GM18526 (cell line): ENCODE results near the gene SHCBP1.

Experiments used
- POLR2A ChIP-seq: IDR thresholded peaks from 3 replicates; pipeline ENCODE4 v1.6.1; 2011; ENCODE audit not compliant: insufficient read length; ENCODE audit errors: extremely low read depth

SHCBP1 gene, protein sequence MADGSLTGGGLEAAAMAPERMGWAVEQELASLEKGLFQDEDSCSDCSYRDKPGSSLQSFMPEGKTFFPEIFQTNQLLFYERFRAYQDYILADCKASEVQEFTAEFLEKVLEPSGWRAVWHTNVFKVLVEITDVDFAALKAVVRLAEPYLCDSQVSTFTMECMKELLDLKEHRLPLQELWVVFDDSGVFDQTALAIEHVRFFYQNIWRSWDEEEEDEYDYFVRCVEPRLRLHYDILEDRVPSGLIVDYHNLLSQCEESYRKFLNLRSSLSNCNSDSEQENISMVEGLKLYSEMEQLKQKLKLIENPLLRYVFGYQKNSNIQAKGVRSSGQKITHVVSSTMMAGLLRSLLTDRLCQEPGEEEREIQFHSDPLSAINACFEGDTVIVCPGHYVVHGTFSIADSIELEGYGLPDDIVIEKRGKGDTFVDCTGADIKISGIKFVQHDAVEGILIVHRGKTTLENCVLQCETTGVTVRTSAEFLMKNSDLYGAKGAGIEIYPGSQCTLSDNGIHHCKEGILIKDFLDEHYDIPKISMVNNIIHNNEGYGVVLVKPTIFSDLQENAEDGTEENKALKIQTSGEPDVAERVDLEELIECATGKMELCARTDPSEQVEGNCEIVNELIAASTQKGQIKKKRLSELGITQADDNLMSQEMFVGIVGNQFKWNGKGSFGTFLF

DNA sequence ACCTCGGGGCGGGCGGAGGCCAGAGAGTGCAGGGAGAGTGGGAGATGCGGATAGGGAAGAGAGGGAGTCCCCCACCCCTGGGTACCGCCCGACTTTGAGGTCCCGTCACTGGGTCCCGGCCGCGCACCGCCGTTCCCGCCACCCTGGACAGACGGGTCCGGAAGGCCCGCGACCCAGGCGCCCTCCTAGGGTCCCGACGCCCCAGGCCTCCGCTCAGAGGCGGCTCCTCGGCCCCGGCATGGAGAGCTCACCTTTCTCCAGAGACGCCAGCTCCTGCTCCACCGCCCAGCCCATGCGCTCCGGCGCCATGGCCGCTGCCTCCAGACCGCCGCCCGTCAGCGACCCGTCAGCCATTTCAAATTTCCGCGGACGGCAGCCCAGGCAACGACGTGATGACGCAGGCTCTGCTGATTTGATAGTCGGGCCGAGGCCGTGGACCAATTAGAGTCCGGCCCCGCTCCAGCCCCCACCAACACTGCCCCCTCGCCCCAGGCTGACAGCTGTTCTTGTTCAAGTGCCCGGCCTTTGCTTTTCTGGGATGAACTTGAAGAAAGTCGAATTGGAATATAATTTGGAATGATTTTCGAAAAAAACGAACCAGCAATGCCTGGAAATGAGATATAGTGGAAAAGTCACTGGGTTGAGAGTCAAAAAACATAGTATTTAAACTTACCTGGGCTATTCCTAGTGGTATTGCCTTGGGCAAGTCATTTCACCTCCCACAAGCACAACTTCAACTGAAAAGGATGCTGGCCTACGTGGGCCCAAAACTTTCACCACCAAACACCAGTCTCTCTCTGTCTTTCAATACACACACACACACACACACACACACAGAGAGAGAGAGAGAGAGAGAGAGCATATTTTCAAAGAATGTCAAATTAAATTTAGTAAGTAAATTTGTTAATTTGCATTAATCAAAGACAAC is at the start of gene SHCBP1:
Gene SHCBP1 (minus strand): TSS at position 374 of the 928 bp plus-strand sequence. CDS start 20 bp downstream, at position 354.
- peak; percentile 87 for TF ChIP-seq POLR2A

DNA sequence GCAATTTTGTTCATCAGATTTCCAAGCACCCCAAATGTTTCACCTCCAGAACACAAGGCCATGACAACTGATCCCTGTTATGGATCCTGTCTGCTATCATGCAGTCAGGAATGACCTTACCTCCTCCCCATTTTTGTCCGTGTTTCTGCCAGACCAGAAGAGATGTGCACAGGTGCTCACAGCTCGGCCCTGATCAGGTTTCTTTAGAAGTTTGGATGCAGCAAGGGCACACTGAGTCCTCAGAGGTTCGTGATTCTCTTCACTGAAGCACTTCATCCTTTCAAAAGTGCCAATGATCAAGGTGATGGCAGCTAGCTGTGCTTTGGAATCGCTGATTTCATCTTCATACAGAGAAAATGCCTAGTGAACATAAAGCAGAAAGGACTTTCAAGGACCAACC is 40.9 kb upstream of the SHCBP1 start:
- TF ChIP-seq POLR2A = no peak

DNA sequence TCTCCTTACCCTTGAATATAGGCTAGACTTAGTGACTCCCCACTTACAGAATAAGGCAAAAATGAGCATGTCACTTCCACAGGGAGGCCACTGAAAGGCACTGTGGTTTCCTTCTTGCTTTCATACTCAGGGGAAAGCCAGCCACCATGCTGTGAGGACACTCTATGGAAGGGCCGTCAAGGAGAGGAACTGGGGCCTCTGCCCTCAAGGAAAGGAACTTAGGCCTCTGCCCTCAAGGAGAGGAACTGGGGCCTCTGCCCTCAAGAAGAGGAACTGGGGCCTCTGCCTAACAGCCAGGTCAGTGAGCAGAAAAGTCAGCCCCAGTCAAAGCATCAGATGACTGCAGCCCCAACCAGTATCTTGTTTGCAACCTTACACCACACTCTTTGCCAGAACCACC is 37.7 kb upstream of the SHCBP1 start:
- no peak for TF ChIP-seq POLR2A

DNA sequence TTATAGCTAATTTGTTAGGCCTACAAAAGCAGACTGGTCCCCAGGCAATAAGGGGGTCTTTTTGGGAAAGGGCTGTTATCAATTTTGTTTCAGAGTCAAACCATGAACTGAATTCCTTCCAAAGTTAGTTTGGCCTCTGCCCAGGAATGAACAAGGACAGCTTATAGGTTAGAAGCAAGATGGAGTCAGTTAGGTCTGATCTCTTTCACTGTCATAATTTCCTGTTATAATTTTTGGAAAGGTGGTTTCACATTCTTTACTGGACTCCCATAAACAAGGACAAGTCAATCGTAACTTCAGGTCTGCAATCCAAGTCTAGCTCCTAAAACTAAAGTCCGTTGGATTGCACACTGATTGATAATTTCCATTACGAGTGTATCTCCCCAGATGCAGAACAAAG is 30.1 kb upstream of the SHCBP1 start:
- TF ChIP-seq POLR2A = no peak

DNA sequence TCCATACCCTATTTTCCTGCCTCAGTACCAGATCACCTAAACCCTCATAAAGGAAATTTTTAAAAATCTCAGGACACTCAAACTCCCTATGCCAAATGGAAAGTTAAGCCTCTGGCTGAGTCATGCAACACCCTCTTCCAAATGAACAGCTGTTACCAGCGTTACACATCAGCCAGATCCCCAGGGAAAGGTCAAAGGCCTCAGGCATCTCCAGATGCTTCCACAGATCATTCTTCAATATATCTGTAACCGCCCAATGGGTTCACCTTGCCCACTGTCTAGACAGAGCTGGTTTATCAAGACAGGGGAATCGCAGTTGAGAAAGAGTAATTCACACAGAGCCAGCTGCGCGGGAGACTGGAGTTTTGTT is 29.1 kb upstream of the SHCBP1 start:
- TF ChIP-seq POLR2A = no peak

DNA sequence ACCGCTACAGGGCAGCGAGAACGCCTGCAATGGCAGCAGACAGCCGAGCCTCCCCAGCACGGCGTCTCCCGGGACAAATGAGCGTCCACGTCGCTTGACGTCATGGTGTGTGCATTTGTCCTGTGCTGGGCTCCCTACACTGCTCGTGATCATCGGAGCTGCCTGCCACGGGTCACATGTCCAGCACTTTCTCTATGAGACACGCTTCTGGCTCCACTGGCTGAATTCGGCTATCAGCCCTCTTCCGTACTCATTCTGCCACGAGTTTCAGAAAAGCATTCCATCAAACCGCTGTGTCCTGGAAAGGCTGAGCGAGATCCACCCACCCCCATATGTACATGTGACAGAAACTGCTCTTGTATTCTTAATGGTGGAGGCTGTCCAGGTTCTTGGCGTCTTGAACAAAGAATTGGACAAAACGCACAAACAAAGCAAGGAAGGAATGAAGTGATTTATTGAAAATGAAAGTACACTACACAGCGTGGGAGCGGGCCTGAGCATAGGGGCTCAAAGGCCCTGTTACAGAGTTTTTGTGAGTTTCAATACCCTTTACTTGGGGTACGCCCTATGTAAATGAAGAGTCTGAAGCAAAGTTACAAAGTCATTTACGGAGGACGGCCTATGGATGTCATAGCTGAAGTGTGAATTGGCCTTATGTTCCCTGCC is 28.5 kb upstream of the SHCBP1 start:
- no peak for TF ChIP-seq POLR2A

DNA sequence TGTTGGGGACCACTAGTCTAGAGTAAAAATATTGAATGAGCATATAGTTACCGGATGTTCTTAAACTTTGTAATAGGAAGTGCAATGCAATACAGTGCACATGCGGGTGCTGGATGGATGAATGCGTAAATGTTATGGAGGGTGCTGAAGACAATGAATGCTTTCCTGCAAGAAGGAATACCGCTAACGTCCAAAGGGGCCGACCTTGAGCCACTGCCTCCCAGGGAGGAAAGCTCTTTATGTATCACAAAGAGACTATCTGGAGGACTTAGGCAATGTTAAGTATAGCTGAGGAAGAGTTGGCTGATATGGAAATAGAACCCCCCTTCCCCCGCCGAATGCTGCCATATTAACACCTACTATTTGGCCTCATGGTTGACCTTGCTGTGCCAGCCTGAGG is 27.5 kb upstream of the SHCBP1 start:
- no peak for TF ChIP-seq POLR2A

DNA sequence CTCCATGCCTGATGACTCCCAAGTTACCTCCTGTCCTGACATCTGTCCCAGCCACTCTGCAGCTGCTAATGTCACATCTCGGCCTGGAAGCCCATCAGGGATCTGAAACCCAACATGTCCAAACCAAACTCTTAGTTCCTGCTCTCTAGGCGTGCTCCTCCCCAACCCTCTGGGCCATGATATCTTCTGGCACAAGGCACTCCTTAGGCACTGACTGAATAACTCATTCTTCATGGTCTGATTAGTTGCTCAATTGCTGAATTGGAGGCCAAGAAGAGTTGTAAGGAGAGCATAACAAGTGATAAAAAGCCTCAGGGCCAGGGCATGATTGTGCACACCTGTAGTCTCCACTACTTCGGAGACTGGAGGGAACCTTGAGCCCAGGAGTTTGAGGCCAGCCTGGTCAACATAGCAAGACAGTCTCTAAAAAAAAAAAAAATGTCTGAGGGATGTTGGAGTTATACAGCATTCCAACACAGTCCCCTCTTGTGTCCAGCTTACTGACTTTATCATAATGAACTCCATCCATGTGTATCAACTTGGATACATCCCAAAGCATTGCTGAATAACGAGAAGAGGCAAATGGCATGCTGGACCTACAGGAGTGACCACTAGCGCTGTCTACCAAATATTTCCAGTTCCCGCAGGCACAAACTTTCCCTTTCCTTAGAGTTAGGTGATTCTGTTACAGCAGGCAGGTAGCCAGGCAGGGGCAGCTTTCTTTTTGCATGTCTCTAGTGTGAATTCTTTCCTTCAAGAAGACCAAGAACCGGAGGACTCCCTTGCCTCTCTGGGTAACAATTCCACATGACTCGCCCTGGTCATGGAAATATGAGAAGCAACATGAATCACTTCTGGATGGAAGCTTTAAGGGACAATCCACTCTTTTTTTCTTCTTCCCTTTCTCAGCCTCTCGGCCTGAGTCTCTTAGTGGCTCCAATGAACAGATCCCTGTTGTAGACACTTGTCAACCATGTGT is 18.1 kb upstream of the SHCBP1 start:
- no peak for TF ChIP-seq POLR2A

DNA sequence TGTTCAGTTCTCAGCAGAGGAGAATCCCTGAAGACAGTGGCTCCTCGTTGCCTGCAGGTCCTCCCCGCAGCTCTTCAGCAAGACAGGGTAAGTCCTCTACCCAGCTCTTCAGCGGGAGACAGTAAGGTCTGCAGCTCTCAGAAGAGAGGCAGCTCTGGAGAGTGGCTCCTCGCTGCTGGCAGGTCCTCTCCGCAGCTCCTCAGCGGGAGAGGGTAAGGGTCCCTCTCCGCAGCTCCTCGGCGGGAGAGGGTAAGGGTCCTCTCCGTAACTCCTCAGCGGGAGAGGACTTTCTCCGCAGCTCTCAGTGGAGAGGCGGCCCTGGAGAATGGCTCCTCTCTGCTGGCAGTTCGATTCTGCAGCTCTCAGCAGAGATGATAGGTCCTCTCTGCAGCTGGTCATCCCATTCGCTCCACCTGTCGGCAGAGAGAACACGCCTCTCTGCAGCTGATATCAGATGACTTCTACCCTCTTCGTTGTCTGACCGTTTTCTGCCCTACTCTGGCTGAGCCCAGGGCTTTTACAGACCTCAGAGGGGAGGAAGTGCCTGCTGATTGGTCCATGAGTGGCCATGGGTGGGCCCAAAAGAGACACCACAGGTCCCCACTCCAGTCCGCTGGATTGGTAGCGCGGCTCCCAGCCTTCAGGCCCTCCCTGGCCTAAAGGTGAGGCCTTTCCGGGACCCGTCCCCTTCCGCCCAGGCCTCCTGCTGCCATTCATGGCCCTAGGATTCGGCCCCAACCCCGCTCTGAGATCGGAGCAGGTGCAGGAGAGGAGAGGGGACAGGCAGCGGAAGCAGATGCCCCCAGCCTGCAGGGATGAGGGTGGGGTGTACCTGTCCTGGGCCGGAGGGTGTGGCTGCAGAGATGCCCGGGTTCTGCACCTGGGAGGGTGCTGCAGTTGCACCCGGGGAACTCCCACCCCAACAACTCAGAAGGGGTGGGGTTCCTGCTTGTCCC is 11.9 kb upstream of the SHCBP1 start:
- TF ChIP-seq POLR2A = no peak

DNA sequence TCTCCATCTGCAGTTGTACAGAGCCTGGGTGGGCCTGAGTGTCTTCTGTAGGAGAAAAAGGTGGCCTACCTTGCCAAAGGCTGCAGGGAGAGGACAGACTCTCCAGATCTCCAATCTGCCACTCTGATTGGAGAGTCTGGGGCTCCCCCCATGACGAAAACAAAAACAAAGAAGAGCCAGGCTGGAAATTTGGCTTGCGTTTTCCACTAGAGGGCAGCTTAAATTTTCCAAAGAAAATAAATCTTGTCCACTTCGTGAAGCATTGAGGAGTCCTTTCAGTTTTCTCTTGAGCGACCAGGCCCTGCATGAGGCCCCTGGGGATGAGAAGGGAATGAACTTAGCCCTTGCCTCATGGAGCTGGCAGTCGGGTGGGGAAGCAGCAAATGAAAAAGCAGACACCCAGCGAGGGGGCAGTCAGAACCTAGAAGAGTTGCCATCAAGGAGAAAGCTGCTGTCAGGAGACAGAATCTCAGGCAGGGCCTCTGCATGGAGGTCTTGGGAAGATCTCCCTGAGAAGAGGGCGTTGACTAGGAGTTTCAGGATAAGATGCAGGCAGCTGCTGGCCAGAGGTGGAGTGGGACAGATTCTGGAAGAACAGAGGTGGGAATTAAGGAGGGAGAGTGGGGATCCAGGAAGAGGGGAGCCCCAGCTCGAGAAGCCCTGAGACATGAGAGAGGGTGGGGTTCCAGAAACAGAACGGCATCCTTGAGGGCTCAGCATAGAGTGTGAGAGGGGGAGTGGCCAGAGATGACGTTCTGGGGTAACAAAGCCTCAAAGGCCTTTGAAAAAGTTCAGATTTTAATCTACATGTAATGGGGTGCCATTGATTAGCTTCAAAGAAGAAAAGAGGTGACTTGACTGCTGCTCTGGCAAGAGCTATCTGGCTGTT is 8.4 kb upstream of the SHCBP1 start:
- no peak for TF ChIP-seq POLR2A

DNA sequence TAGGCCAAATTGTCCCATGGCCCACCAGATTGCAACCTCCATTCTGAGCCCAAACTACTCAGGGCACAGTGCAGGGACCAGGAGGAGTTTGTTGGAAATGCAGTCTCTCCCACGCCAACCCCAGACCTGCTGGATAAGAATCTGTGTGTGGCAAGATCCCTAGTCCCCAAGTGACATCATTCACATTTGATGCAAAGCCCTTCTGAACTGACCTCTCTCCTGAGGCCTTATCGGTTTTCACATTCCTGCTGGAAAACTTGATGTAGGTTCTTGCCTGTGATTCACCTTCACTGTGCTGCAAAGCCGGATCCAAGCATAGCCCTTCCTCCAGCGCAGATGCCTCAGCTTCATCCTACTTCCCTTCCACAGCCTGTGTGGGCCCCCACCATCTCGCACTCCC is 6.6 kb upstream of the SHCBP1 start:
- no peak for TF ChIP-seq POLR2A
